T-cell (primary cell): ENCODE data around the gene TNFAIP2. TPM values are rescaled to one million over a fixed set of nuclear protein-coding genes. Genes with fewer than 3 reads are reported as not detected.

Experiments
- ATAC-seq, 4 experiments: fragments of 200-7000 bp in 3 of 4; fragments of 150-1000 bp in 1 of 4; cut with Tn5 transposase; replicated peaks in 1 of 4; 1 replicate in 3 of 4; 2 replicates in 1 of 4; pipeline ENCODE4 v1.10.0; 2021; ENCODE audit warnings: moderate library complexity in 3 of 4, mild to moderate bottlenecking in 2 of 4, moderate number of reproducible peaks in 1 of 4
- CTCF ChIA-PET, 2 donors: fragments of 300-600 bp; sonication (Branson Sonifier 250); formaldehyde crosslinking; loops; one replicate each; lab custom pipeline; 2022; ENCODE audit warnings: antibody characterized with exemption in 2 of 2; lab: Charles Lee
- POLR2A ChIA-PET, 2 donors: fragments of 300-600 bp; sonication (Branson Sonifier 250); formaldehyde crosslinking; loops; one replicate each; lab custom pipeline; 2022; ENCODE audit warnings: antibody characterized with exemption in 2 of 2; lab: Charles Lee
- DNase-seq, 35 experiments: peaks; one replicate each; pipeline versions ENCODE4 v3.0.0 to v3.0.0-alpha.2; 2013 to 2023
- H3K27ac ChIP-seq: one replicate; pipeline ENCODE4 v1.5.1; 2013; ENCODE audit warnings: low read length
- H3K27me3 ChIP-seq, 2 experiments: replicated peaks in 1 of 2; 1 replicate in 1 of 2; 2 replicates in 1 of 2; pipeline versions ENCODE4 v1.6.1 to v1.7.0; 2013; ENCODE audit warnings: low read length in 1 of 2, mixed read lengths in 1 of 2; ENCODE audit not compliant: control insufficient read depth in 2 of 2, insufficient read depth in 2 of 2; ENCODE audit errors: extremely low read depth in 1 of 2
- H3K36me3 ChIP-seq, 2 donors: 1 replicate in 1 of 2; 2 replicates in 1 of 2; pipeline versions ENCODE4 v1.6.1 to v1.7.0; 2013; ENCODE audit warnings: low read length in 1 of 2; ENCODE audit not compliant: control insufficient read depth in 2 of 2, insufficient read depth in 1 of 2; ENCODE audit errors: extremely low read depth in 1 of 2
- H3K4me1 ChIP-seq, 2 experiments: 1 replicate in 1 of 2; 2 replicates in 1 of 2; pipeline versions ENCODE4 v1.6.1 to v1.7.0; 2013; ENCODE audit warnings: low read length in 2 of 2, mixed read lengths in 1 of 2; ENCODE audit not compliant: insufficient read depth in 2 of 2, control insufficient read depth in 1 of 2; ENCODE audit errors: extremely low read depth in 1 of 2
- H3K4me3 ChIP-seq, 2 donors: 1 replicate in 1 of 2; 2 replicates in 1 of 2; pipeline versions ENCODE4 v1.5.1 to v1.7.0; 2013; ENCODE audit warnings: mild to moderate bottlenecking in 2 of 2, low read length in 1 of 2, moderate library complexity in 1 of 2; ENCODE audit not compliant: control insufficient read depth in 1 of 2; ENCODE audit errors: extremely low read depth in 1 of 2
- H3K9me3 ChIP-seq: 2 replicates; pipeline ENCODE4 v1.7.0; 2013
- H3K27ac Mint-ChIP-seq, 2 donors: one replicate each; pipeline ENCODE4 v1.8.0; 2020 to 2021; ENCODE audit warnings: mild to moderate bottlenecking in 2 of 2, mixed read lengths in 2 of 2
- H3K27me3 Mint-ChIP-seq, 2 donors: one replicate each; pipeline ENCODE4 v1.8.0; 2021 to 2022; ENCODE audit warnings: mixed read lengths in 2 of 2
- H3K36me3 Mint-ChIP-seq: one replicate; pipeline ENCODE4 v1.8.0; 2021; ENCODE audit warnings: mixed read lengths
- H3K4me1 Mint-ChIP-seq, 3 donors: one replicate each; pipeline ENCODE4 v1.8.0; 2020 to 2022; ENCODE audit warnings: mixed read lengths in 3 of 3, mild to moderate bottlenecking in 1 of 3
- H3K4me3 Mint-ChIP-seq, 3 donors: one replicate each; pipeline ENCODE4 v1.8.0; 2020 to 2022; ENCODE audit warnings: mild to moderate bottlenecking in 3 of 3, mixed read lengths in 3 of 3, moderate library complexity in 3 of 3
- H3K9me3 Mint-ChIP-seq, 3 donors: one replicate each; pipeline ENCODE4 v1.8.0; 2020 to 2022; ENCODE audit warnings: mixed read lengths in 3 of 3
- WGBS: methylation state at CpG from one replicate; pipeline ENCODE4 v1.1.5; 2013; ENCODE audit warnings: missing lambda C conversion rate; ENCODE audit not compliant: insufficient coverage; 5-methylcytosine and 5-hydroxymethylcytosine counted together
- total RNA-seq, 35 experiments: library from RNA in 6 of 35; stranded (reverse) in 6 of 35; fragments of 120-200 nt in 1 of 35; gene quantifications; one replicate each; pipeline versions ENCODE4 v1.2.1 to v1.2.4 and lab custom pipeline; 2013 to 2026

The TNFAIP2 gene
- total RNA-seq, 5 donors from 2014 or later (not counting 1 experiment from before 2014, with no cell fraction given), result 0.93 to 2.1 (median 1.0) TPM

- 91% methylated on average over 4 of the region's 13 CpGs for whole genome bisulfite sequencing
- H3K4me1 Mint-ChIP-seq, result peaks cover 0 to 5% (median 3%) of the 10 kb centered on the region in 3 donors
- H3K4me3 Mint-ChIP-seq, result no peak overlapping the region
Observed at GRCh38 chr14:103093856-103094405, 29.3 kb upstream of the TNFAIP2 start.

GRCh38 chr14:103094406-103095209, 28.7 kb upstream of the TNFAIP2 start, which contains the start of gene EXOC3L4:
TSS of gene EXOC3L4 (plus strand) at chr14:103094725. CDS start at chr14:103100220, 5,495 bp downstream.
- Histone ChIP-seq H3K4me1 (peaks cover 0 to 16% of the 10 kb centered on the region in 2 experiments), H3K27me3 (peaks cover 0 to 49% of the 10 kb centered on the region in 2 experiments), H3K9me3 (no peaks in the 10 kb centered on the region), H3K36me3 (no peaks in the 10 kb centered on the region), H3K4me3 (no peak within 1 kb of the TSS), H3K27ac (no peak within 1 kb of the TSS)
- no peak within 1 kb of the TSS for H3K27ac Mint-ChIP-seq
- H3K4me1 Mint-ChIP-seq, result peaks cover 0 to 5% (median 3%) of the 10 kb centered on the region in 3 donors
- ChIA-PET POLR2A (interaction anchor here in 1 of 2 donors (0.6 kb wide), 1 partner anchor 330 kb away, joined by 4 read pairs; no protein-coding TSS in a partner anchor), CTCF (no interaction called here)
- H3K4me3 Mint-ChIP-seq, result no peak within 1 kb of the TSS
- H3K27me3 Mint-ChIP-seq, result peaks cover 0 to 7% of the 10 kb centered on the region in 2 donors
- WGBS, result 75% methylated on average over 22 of the region's 23 CpGs
- no peaks in the 10 kb centered on the region for H3K36me3 Mint-ChIP-seq
- no peak for ATAC-seq
- no peak for DNase-seq
- no peaks in the 10 kb centered on the region for H3K9me3 Mint-ChIP-seq

More at GRCh38 chr14:103093856-103094405, 29.3 kb upstream of the TNFAIP2 start:
- no peaks in the 10 kb centered on the region for H3K9me3 ChIP-seq
- H3K4me1 ChIP-seq, result peaks cover 0 to 16% of the 10 kb centered on the region in 2 experiments
- POLR2A ChIA-PET, result no interaction called here
- CTCF ChIA-PET, result no interaction called here
- peaks cover 0 to 7% of the 10 kb centered on the region in 2 donors for H3K27me3 Mint-ChIP-seq
- DNase-seq (no peak), ATAC-seq (no peak)
- no peaks in the 10 kb centered on the region for H3K9me3 Mint-ChIP-seq
- H3K27me3 ChIP-seq, result peaks cover 0 to 49% of the 10 kb centered on the region in 2 experiments
- H3K27ac Mint-ChIP-seq, result no peak overlapping the region
- H3K4me3 ChIP-seq, result no peak overlapping the region
- no peaks in the 10 kb centered on the region for H3K36me3 Mint-ChIP-seq
- H3K27ac ChIP-seq, result no peak overlapping the region
- H3K36me3 ChIP-seq, result no peaks in the 10 kb centered on the region

- Histone ChIP-seq H3K4me3 (no peak overlapping the region), H3K9me3 (no peaks in the 10 kb centered on the region), H3K36me3 (no peaks in the 10 kb centered on the region), H3K27ac (no peak overlapping the region), H3K4me1 (peaks cover 0 to 16% of the 10 kb centered on the region in 2 experiments), H3K27me3 (peaks cover 0 to 51% of the 10 kb centered on the region in 2 experiments)
- H3K4me1 Mint-ChIP-seq, result peaks cover 0 to 5% (median 3%) of the 10 kb centered on the region in 3 donors
- H3K27ac Mint-ChIP-seq, result no peak overlapping the region
- WGBS, result 87% methylated on average over 10 of the region's 11 CpGs
- H3K9me3 Mint-ChIP-seq, result no peaks in the 10 kb centered on the region
- peaks cover 0 to 11% of the 10 kb centered on the region in 2 donors for H3K27me3 Mint-ChIP-seq
- CTCF ChIA-PET, result interaction anchor here in 1 of 2 donors (0.7 to 2.0 kb wide), 2 partner anchors 10 to 398 kb away, joined by 4 to 12 read pairs; no protein-coding TSS in a partner anchor
- H3K4me3 Mint-ChIP-seq, result no peak overlapping the region
- POLR2A ChIA-PET, result interaction anchor here in 1 of 2 donors (0.6 kb wide), 1 partner anchor 329 kb away, joined by 4 read pairs; no protein-coding TSS in a partner anchor
- DNase-seq (no peak), ATAC-seq (no peak)
- no peaks in the 10 kb centered on the region for H3K36me3 Mint-ChIP-seq
Observed at GRCh38 chr14:103095210-103095778, 28.0 kb upstream of the TNFAIP2 start.

DNA sequence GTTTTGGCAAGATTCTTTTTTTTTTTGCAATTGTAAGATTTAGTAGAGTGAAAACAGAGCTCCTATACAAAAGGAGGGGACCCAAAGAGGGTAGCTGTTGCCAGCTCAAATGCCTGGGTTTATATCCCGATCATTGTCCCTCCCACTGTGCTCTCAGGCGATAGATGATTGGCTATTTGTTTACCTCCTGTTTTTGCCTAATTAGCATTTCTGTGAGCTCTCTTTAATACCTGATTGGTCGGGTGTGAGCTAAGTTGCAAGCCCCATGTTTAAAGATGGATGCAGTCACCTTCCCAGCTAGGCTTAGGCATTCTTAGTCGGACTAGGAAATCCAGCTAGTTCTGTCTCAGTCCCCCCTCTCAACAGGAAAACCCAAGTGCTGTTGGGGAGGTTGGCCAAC, 26.9 kb upstream of the TNFAIP2 start:
- ChIA-PET CTCF (interaction anchor here (0.6 to 2.0 kb wide), 4 partner anchors 8 to 402 kb away, joined by 3 to 12 read pairs (median 4); no protein-coding TSS in a partner anchor), POLR2A (no interaction called here)
- Mint-ChIP-seq H3K27ac (no peak overlapping the region), H3K36me3 (no peaks in the 10 kb centered on the region), H3K4me1 (peaks cover 0 to 2% (median 1%) of the 10 kb centered on the region in 3 donors), H3K27me3 (peaks cover 7 to 18% of the 10 kb centered on the region in 2 donors), H3K4me3 (no peak overlapping the region), H3K9me3 (no peaks in the 10 kb centered on the region)
- Histone ChIP-seq H3K27ac (no peak overlapping the region), H3K36me3 (no peaks in the 10 kb centered on the region), H3K4me3 (no peak overlapping the region), H3K9me3 (no peaks in the 10 kb centered on the region), H3K4me1 (peaks cover 0 to 6% of the 10 kb centered on the region in 2 experiments), H3K27me3 (peaks cover 0 to 51% of the 10 kb centered on the region in 2 experiments)
- no peak for DNase-seq
- 75% methylated on average over 2 of the region's 4 CpGs for WGBS
- no peak for ATAC-seq

- Mint-ChIP-seq H3K27ac (no peak overlapping the region), H3K27me3 (peaks cover 11 to 26% of the 10 kb centered on the region in 2 donors), H3K9me3 (no peaks in the 10 kb centered on the region)
Observed at GRCh38 chr14:103097244-103097993, 25.8 kb upstream of the TNFAIP2 start.

More at GRCh38 chr14:103097244-103097993, 25.8 kb upstream of the TNFAIP2 start:
- peaks cover 0 to 50% of the 10 kb centered on the region in 2 experiments for H3K27me3 ChIP-seq
- no peak for DNase-seq
- 86% methylated on average over 24 of the region's 26 CpGs for WGBS
- no peaks in the 10 kb centered on the region for H3K9me3 ChIP-seq
- no peak for ATAC-seq
- H3K4me1 ChIP-seq, result no peaks in the 10 kb centered on the region
- no peak overlapping the region for H3K4me3 ChIP-seq
- Mint-ChIP-seq H3K4me1 (peaks cover 0 to 2% (median 2%) of the 10 kb centered on the region in 3 donors), H3K4me3 (no peak overlapping the region), H3K36me3 (no peaks in the 10 kb centered on the region)
- no peak overlapping the region for H3K27ac ChIP-seq
- H3K36me3 ChIP-seq, result no peaks in the 10 kb centered on the region
- ChIA-PET CTCF (interaction anchor here in 1 of 2 donors (1.6 to 2.0 kb wide), 2 partner anchors 7 to 403 kb away, joined by 6 to 12 read pairs; no protein-coding TSS in a partner anchor), POLR2A (no interaction called here)
